AG09319 (cell line): ENCODE results near the gene NOX4.

Source experiments
- DNase-seq: peaks from one replicate; pipeline ENCODE4 v3.0.0-alpha.2; 2010; ENCODE audit warnings: low read depth; ENCODE audit errors: extremely low read depth
- TF ChIP-seq, protein P1 (sequence below): IDR thresholded peaks from 2 replicates; pipeline ENCODE4 v1.5.1; 2011; ENCODE audit warnings: low read depth, mild to moderate bottlenecking, inconsistent platforms, low read length, moderate library complexity

The NOX4 gene

DNA sequence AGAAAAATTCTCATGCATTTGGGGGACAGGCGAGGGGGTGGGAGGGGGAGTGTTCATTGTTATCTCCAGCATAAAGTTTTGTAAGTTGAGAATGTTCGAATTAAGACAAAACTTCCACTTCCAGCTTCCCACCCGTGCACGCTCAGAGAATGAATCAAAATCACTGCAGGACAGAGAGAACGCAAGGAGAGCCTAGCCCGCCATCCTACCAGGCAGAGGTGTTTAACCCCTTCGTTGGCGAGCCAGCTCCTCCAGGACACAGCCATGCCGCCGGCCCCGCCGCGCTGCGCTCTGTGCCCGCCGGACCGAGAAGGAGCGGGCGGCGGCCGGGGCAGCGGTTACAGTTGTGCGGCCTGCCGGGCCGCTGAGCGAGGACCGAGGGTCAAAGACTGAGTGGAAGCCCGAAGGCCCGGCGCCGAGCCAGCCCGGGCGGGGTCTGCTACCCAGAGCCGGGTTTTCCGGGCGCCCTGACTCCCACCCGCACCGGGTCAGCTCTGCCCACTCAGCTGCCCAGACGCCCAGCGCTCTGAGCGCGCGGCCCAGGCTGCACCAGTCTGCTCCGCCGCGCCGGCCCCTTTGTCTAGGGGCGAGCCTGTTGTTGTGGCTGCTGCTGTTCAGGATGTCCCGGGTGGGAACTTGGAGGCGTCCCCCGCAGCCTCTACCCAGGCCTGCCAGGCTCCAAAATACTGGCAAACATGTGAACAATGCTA is at the start of gene NOX4:
Gene NOX4 (minus strand): TSS at position 395 of the 710 bp plus-strand sequence. CDS start 129 bp downstream, at position 266.
- TF ChIP-seq, protein P1, sequence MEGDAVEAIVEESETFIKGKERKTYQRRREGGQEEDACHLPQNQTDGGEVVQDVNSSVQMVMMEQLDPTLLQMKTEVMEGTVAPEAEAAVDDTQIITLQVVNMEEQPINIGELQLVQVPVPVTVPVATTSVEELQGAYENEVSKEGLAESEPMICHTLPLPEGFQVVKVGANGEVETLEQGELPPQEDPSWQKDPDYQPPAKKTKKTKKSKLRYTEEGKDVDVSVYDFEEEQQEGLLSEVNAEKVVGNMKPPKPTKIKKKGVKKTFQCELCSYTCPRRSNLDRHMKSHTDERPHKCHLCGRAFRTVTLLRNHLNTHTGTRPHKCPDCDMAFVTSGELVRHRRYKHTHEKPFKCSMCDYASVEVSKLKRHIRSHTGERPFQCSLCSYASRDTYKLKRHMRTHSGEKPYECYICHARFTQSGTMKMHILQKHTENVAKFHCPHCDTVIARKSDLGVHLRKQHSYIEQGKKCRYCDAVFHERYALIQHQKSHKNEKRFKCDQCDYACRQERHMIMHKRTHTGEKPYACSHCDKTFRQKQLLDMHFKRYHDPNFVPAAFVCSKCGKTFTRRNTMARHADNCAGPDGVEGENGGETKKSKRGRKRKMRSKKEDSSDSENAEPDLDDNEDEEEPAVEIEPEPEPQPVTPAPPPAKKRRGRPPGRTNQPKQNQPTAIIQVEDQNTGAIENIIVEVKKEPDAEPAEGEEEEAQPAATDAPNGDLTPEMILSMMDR, result no peak
- no peak for DNase-seq

DNA sequence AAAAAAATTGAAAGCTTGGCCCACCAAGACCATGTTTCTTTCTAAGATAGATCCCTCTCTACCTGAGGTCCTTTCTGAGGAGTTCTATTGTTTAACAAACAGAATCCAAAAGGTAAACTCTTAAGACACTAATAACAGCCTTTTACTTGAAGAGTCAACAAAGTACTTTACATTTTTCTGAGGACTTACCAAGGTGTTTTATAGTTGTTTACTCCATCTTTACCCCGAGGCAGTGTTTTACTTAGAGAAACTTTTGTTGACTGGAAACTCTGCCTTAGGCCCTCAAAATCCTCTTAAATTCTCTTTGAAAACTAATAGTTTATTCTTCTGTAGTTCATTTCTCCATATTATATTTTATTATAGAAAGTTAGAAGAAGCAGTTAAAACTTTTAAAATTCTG is 49.7 kb upstream of the NOX4 start:
- DNase-seq, result no peak
- TF ChIP-seq, protein P1, result no peak

DNA sequence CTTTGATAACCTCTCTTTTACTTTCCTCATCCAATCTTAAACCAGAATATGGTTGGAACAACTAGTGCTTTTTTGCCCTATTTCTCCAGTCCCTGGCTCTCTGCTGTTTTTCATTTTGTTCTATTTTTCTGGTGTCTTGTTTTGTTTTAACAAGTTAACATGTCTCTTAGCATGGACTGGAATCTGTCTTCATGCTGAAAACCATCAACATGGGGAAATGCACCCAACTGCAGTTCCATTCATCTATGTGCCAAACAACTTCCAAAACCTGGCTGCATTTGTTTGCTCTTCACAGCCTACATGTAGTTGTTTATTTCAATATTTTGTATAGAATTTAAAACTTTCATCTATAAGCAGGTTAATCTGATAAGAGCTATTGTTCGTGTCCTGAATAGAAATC is 46.8 kb upstream of the NOX4 start:
- DNase-seq, result no peak
- TF ChIP-seq, protein P1, result no peak

DNA sequence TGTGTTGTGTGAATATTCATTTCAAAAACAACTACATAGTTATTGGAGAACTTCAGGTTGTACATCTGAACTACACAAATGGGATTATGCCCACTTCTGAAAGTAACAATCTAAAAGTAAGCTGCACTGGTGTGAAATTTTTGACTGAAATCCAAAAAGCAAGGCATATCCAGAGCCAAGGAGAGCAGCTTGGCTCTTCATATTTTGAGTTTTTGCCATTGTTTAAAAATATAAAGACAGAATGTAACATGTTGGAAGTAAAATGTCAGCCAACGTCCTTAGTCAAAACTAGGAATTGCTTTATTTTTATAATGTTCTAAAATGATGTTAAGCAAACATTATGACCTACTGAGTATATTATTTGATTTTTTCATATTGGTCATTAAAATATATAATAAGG is 45.8 kb upstream of the NOX4 start:
- no peak for DNase-seq
- TF ChIP-seq, protein P1, result no peak

DNA sequence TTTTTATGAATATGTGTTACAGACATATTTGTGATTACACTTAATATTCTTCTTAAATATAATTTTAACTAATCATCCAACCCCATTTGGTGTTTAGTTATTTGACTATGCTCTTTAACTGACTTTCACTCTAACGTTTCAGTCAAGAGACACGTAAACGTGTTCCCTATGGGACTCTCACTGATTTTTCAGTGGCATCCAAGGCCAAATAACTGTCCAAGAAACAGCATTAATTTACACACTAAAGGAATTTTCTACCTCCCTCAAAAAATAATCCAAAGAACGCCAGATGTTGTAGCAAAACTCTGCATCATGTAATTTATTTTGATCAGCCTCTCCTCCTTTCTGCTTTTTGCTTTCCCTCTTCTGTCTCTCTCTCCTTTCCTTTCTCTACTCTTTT is 44.0 kb upstream of the NOX4 start:
- DNase-seq, result no peak
- TF ChIP-seq, protein P1, result no peak

DNA sequence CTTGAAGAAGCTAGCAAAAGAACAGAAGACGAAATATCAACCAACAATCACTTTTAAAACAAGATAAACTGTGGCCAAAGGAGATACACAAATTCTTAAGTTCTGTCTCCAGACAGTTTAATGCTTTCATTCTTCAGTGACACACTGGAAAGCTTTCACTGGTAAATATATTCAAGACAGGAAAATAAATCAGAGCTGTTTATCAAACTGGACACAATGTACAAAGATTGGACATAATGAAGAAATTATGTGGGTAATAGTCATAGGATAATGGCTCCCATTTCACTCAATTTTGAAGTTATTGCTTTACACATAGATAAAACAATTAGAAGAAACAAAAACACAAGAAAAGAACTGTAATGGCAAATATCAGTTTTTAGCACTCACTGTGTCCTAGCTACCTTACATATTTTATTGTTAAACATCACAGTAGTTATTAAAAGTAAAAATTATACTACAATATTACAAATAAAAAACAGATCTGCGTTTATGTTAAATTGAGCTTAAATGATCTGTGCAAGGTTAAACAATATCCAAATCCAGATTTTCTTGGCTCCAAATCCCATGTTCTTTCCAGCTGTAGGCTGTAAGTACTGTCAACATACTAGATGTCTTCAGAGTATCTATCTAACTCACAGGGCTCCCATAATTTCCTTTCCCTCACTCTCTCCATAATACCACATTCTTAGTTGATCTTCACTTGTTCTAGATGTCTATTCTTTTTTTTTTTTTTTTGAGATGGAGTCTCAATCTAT is 38.6 kb upstream of the NOX4 start:
- TF ChIP-seq, protein P1, result no peak

DNA sequence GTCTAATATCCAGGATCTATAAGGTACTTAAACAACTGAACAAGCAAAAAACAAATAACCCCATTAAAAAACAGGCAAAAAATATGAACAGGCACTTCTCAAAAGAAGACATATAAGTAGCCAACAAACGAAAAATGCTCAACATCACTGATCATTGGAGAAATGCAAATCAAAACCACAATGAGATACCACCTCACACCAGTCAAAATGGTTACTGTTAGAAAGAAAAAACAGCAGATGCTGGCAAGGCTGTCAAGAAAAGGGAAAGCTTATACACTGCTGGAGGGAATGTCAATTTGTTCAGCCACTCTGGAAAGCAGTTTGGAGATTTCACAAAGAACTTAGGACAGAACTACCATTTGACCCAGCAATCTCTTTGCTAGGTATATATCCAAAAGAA is 30.6 kb upstream of the NOX4 start:
- DNase-seq, result no peak

More for the DNA sequence above, 38.6 kb upstream of the NOX4 start:
- DNase-seq, result no peak

More for the DNA sequence above, 30.6 kb upstream of the NOX4 start:
- TF ChIP-seq, protein P1, result no peak
